Nephron (organoid): Measurements from ENCODE around the gene HSPB8.

Source experiments
- H3K27ac Mint-ChIP-seq, 3 experiments: 2 replicates each; pipeline ENCODE4 v1.8.0; 2020; ENCODE audit warnings: mixed read lengths in 3 of 3, mild to moderate bottlenecking in 2 of 3, moderate library complexity in 1 of 3
- H3K27me3 Mint-ChIP-seq: 2 replicates; pipeline ENCODE4 v1.8.0; 2021; ENCODE audit warnings: low read depth, mild to moderate bottlenecking, moderate library complexity, mixed read lengths
- H3K36me3 Mint-ChIP-seq: 2 replicates; pipeline ENCODE4 v1.8.0; 2020; ENCODE audit warnings: low read depth, mixed read lengths
- H3K4me1 Mint-ChIP-seq: 2 replicates; pipeline ENCODE4 v1.8.0; 2020; ENCODE audit warnings: mixed read lengths
- H3K4me3 Mint-ChIP-seq, 3 experiments: 2 replicates each; pipeline ENCODE4 v1.8.0; 2020; ENCODE audit warnings: mild to moderate bottlenecking in 3 of 3, mixed read lengths in 3 of 3, moderate library complexity in 2 of 3
- H3K9me3 Mint-ChIP-seq: 2 replicates; pipeline ENCODE4 v1.8.0; 2020; ENCODE audit warnings: mixed read lengths
- TF ChIP-seq, protein P1 (sequence below), 3 experiments: fragments of 200-600 bp; sonication (generic); IDR thresholded peaks; one replicate each; pipeline ENCODE4 v1.5.0; 2021; ENCODE audit warnings: antibody characterized with exemption in 3 of 3; ENCODE audit not compliant: unreplicated experiment in 3 of 3

HSPB8 gene

DNA sequence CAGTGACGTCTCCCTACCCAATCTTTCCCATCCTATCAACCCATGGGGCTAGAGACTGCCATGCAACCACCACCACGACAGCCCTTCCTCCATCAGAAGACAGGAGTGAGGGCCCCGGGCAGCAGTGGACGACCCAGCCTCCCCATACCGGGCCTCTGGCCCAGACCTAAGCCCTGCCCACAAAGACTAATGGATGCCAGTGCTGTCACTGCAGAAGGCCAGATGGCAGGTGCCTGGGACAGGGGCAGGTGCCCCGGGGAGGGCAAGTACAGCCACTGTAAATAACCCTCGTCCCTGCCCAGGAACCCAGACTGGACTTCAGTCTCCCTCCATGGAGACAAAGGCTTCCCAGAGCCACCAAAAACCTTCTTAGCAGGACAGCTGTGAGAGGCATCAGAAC lies 20.3 kb upstream of the HSPB8 start:
- TF ChIP-seq, protein P1, sequence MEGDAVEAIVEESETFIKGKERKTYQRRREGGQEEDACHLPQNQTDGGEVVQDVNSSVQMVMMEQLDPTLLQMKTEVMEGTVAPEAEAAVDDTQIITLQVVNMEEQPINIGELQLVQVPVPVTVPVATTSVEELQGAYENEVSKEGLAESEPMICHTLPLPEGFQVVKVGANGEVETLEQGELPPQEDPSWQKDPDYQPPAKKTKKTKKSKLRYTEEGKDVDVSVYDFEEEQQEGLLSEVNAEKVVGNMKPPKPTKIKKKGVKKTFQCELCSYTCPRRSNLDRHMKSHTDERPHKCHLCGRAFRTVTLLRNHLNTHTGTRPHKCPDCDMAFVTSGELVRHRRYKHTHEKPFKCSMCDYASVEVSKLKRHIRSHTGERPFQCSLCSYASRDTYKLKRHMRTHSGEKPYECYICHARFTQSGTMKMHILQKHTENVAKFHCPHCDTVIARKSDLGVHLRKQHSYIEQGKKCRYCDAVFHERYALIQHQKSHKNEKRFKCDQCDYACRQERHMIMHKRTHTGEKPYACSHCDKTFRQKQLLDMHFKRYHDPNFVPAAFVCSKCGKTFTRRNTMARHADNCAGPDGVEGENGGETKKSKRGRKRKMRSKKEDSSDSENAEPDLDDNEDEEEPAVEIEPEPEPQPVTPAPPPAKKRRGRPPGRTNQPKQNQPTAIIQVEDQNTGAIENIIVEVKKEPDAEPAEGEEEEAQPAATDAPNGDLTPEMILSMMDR (IDR thresholded peaks at IDR 0.05; ENCODE audit: unreplicated experiment in 3 of 3) = no peak
- Mint-ChIP-seq H3K27me3 (peaks cover 30% of the 10 kb centered on the region), H3K36me3 (no peaks in the 10 kb centered on the region)

DNA sequence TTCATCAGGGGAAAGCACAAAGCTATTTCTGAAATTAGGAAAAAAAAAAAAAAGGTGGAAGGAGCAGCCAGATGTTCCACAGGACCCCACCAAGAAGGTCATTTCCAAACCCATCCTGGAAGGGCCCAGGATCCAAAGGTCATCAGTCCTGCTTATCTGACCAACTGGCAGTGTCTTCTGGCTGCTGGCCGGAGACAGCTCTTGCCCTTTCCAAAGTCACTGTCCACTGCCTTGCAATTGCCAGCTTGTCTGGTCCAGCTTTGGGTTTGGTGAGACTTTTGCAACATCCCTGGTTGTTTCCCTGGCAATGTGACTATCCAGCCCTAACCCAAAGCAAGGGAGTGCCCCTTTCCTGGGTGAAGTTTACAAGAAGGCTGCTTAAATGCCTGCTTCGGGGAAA lies 18.9 kb upstream of the HSPB8 start:
- Mint-ChIP-seq H3K36me3 (no peaks in the 10 kb centered on the region), H3K9me3 (no peaks in the 10 kb centered on the region), H3K4me1 (peaks cover 25% of the 10 kb centered on the region), H3K4me3 (no peak overlapping the region), H3K27me3 (peaks cover 21% of the 10 kb centered on the region), H3K27ac (no peak overlapping the region)
- TF ChIP-seq, protein P1 (IDR thresholded peaks at IDR 0.05; ENCODE audit: unreplicated experiment in 3 of 3) = no peak

More for the DNA sequence above, 20.3 kb upstream of the HSPB8 start:
- Mint-ChIP-seq H3K4me3 (peak overlapping the region in 1 of 3 experiments; percentile 25), H3K27ac (no peak overlapping the region), H3K4me1 (peaks cover 32% of the 10 kb centered on the region), H3K9me3 (no peaks in the 10 kb centered on the region)

DNA sequence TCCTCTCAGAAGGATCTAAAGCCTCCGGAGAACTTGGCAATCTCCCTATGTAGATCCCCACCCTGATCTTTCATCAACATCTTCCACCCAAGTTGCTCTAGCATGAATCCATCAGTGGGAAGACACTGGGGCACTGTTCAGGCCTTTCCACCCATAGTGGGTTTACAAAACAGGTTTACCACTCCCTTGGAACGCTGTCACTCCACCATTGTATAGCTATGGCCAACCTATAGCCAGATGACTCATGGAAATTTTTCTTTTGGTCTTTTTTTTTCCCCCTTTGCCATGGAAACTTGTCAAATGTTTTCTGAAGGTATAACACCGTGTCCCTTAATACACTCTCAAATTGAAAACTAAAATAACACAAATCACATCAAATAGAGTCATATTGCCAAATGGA lies 10.8 kb upstream of the HSPB8 start:
- Mint-ChIP-seq H3K4me1 (no peaks in the 10 kb centered on the region), H3K4me3 (no peak overlapping the region), H3K27ac (no peak overlapping the region), H3K9me3 (no peaks in the 10 kb centered on the region), H3K36me3 (no peaks in the 10 kb centered on the region), H3K27me3 (peaks cover 26% of the 10 kb centered on the region)
- TF ChIP-seq, protein P1 (IDR thresholded peaks at IDR 0.05; ENCODE audit: unreplicated experiment in 3 of 3) = no peak

DNA sequence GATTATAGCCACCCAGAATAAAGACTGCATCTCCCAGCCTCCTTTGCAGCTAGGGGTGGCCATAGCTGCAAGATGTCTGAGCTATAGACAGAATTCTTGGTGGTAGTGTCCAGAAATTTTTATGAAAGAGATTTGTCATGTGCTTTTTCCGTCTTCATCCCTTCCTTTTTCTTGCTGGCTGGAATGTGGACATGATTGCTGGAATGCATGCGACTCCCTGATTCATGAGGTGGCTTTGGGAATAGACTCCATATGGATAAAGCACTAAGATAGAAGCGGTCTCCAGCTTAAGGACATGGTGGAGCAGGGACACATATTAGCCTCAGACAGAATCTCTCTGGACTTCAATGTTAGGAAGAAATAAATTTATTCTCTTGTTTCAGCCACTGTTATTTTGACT lies 10.0 kb upstream of the HSPB8 start:
- Mint-ChIP-seq H3K36me3 (no peaks in the 10 kb centered on the region), H3K27me3 (peaks cover 26% of the 10 kb centered on the region), H3K9me3 (no peaks in the 10 kb centered on the region), H3K4me1 (no peaks in the 10 kb centered on the region), H3K27ac (no peak overlapping the region), H3K4me3 (no peak overlapping the region)
- TF ChIP-seq, protein P1 (IDR thresholded peaks at IDR 0.05; ENCODE audit: unreplicated experiment in 3 of 3) = no peak

DNA sequence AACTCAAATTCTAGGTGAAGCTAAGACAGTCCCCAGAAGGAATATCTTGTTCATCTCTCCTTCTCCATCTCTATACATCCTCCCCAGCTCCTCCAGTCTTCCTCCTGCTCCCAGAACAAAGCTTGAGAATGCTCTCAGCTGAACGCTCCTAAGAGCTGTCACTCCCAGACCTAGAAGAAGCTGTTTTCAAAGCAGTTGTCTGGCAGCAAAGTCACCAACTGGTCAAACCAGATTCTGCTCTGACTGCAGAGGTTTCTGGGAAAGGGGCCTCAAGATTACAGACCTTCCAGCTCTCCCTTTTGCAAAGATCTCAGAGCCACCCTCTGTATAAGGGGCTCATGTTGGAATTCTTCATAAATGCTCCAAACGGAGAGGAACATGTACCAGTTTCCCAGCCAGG lies 9.6 kb upstream of the HSPB8 start:
- no peaks in the 10 kb centered on the region for H3K36me3 Mint-ChIP-seq
- TF ChIP-seq, protein P1 (IDR thresholded peaks at IDR 0.05; ENCODE audit: unreplicated experiment in 3 of 3) = no peak
- H3K27ac Mint-ChIP-seq = no peak overlapping the region
- no peaks in the 10 kb centered on the region for H3K4me1 Mint-ChIP-seq
- no peak overlapping the region for H3K4me3 Mint-ChIP-seq
- H3K9me3 Mint-ChIP-seq = no peaks in the 10 kb centered on the region
- H3K27me3 Mint-ChIP-seq = peaks cover 29% of the 10 kb centered on the region

DNA sequence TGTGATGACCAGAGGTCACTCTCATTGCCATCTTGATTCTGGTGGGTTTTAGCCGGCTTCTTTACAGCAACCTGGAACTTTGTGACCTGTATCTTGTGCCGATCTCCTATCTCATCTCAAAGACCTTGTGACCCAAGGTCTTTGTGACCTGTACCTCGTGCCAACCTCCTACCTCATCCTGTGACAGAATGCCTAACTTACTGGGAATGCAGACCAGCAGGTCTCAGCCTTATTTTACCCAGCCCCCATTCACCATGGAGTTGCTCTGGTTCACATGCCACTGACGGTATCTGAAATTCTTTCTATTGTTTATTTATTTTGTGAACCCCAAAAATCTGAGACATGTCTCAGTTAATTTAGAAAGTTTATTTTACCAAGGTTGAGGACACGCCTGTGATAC lies 7.4 kb upstream of the HSPB8 start:
- TF ChIP-seq, protein P1 (IDR thresholded peaks at IDR 0.05; ENCODE audit: unreplicated experiment in 3 of 3) = no peak
- Mint-ChIP-seq H3K4me3 (no peak overlapping the region), H3K36me3 (no peaks in the 10 kb centered on the region), H3K27me3 (peaks cover 20% of the 10 kb centered on the region), H3K27ac (no peak overlapping the region), H3K4me1 (peaks cover 3% of the 10 kb centered on the region), H3K9me3 (no peaks in the 10 kb centered on the region)
